Uterus (tissue), 2 donors: ENCODE measurements around the gene KRTAP10-8.

Experiments used
- CTCF ChIP-seq, 4 experiments: fragments of 200-600 bp in 2 of 4; fragments of 450-650 bp in 2 of 4; sonication (generic) in 2 of 4; IDR thresholded peaks; one replicate each; pipeline ENCODE4 v1.5.1; 2016 to 2019; ENCODE audit warnings: antibody characterized with exemption in 4 of 4, mild to moderate bottlenecking in 2 of 4, moderate library complexity in 1 of 4
- POLR2A ChIP-seq, 2 donors: fragments of 450-650 bp; IDR thresholded peaks; one replicate each; pipeline ENCODE4 v1.6.1; 2016; ENCODE audit warnings: antibody characterized with exemption in 2 of 2, mild to moderate bottlenecking in 1 of 2, moderate library complexity in 1 of 2

GRCh38 chr21:44630440-44630839 lies 18.6 kb downstream of the KRTAP10-8 start:
- TF ChIP-seq CTCF (IDR thresholded peaks at IDR 0.05) (no peak), POLR2A (IDR thresholded peaks at IDR 0.05) (no peak)
